HG03342 (cell line): ENCODE data around the gene ITGA5.

Experiments used
- ATAC-seq: cut with Tn5 transposase; IDR thresholded peaks from one replicate; pipeline ENCODE4 v1.9.1; 2021; ENCODE audit warnings: mild to moderate bottlenecking, moderate library complexity; ENCODE audit not compliant: unreplicated experiment

ITGA5 gene

GRCh38 chr12:54390176-54390667 is 28.8 kb downstream of the ITGA5 start:
- no peak for ATAC-seq

GRCh38 chr12:54389607-54390175 is 29.4 kb downstream of the ITGA5 start:
- no peak for ATAC-seq

- ATAC-seq, result no peak
These were observed 29.9 kb downstream of the ITGA5 start for GRCh38 chr12:54389134-54389508.

- no peak for ATAC-seq
These were observed 30.6 kb downstream of the ITGA5 start for GRCh38 chr12:54388237-54389133.

GRCh38 chr12:54387114-54387467 is 32.0 kb downstream of the ITGA5 start:
- ATAC-seq, result no peak

GRCh38 chr12:54386403-54387113 is 32.5 kb downstream of the ITGA5 start:
- no peak for ATAC-seq

- peak; percentile 53 for ATAC-seq
These were observed 33.7 kb downstream of the ITGA5 start for GRCh38 chr12:54385251-54385914.

GRCh38 chr12:54384591-54385041 is 34.5 kb downstream of the ITGA5 start, which contains the start of gene ZNF385A:
TSS of gene ZNF385A (minus strand) at chr12:54384733. CDS start at chr12:54384514, 219 bp downstream.
- ATAC-seq, result peak; percentile 45

- ATAC-seq, result no peak
These were observed 35.9 kb downstream of the ITGA5 start for GRCh38 chr12:54383041-54383609.

GRCh38 chr12:54381136-54381535 is 37.9 kb downstream of the ITGA5 start:
- no peak for ATAC-seq

GRCh38 chr12:54379398-54380201 is 39.5 kb downstream of the ITGA5 start:
- peak; percentile 80 for ATAC-seq

- ATAC-seq, result no peak
These were observed 40.2 kb downstream of the ITGA5 start for GRCh38 chr12:54378796-54379397.

- ATAC-seq, result no peak
These were observed 41.1 kb downstream of the ITGA5 start for GRCh38 chr12:54377797-54378515.

GRCh38 chr12:54377007-54377406 is 42.1 kb downstream of the ITGA5 start:
- ATAC-seq, result no peak

GRCh38 chr12:54376596-54376995 is 42.5 kb downstream of the ITGA5 start:
- ATAC-seq, result no peak

- no peak for ATAC-seq
These were observed 43.8 kb downstream of the ITGA5 start for GRCh38 chr12:54375259-54375579.

- ATAC-seq, result no peak
These were observed 44.4 kb downstream of the ITGA5 start for GRCh38 chr12:54374562-54375258.
